Measurements from ENCODE around the gene RGS4. TPM values are rescaled to one million over a fixed set of nuclear protein-coding genes. Genes with fewer than 3 reads are reported as not detected.

Gene RGS4
- total RNA-seq, 1 experiment from 2014 or later, result 0.23 TPM

- Mint-ChIP-seq H3K27ac (ENCODE audit: unreplicated experiment) (no peak overlapping the region), H3K4me3 (ENCODE audit: unreplicated experiment) (no peak overlapping the region), H3K36me3 (ENCODE audit: insufficient read depth, unreplicated experiment) (no peaks in the 10 kb centered on the region), H3K4me1 (ENCODE audit: low read depth, unreplicated experiment) (no peaks in the 10 kb centered on the region), H3K27me3 (ENCODE audit: insufficient read depth, unreplicated experiment) (peaks cover 14% of the 10 kb centered on the region), H3K9me3 (ENCODE audit: unreplicated experiment) (peaks cover 12% of the 10 kb centered on the region)
- Histone ChIP-seq H3K4me3 (ENCODE audit: low read depth, low read length) (no peak overlapping the region), H3K9me3 (no peaks in the 10 kb centered on the region), H3K27me3 (replicated peaks; ENCODE audit: control insufficient read depth, insufficient read depth, low read length) (no peaks in the 10 kb centered on the region), H3K36me3 (ENCODE audit: control insufficient read depth, insufficient read depth, low read length) (no peaks in the 10 kb centered on the region), H3K4me1 (no peaks in the 10 kb centered on the region)
- no TSS peak for BruUV-seq (replicated peaks)
- intact Hi-C loops (cut with micrococcal nuclease; ENCODE audit: unreplicated experiment), result no loop called here
- no peak for DNase-seq
- ChIA-PET POLR2A (no interaction called here), CTCF (no interaction called here)
- no peak for TF ChIP-seq CTCF (IDR thresholded peaks at IDR 0.05; ENCODE audit: insufficient read depth in 1 of 2, low read depth in 1 of 2, low read length in 1 of 2, severe bottlenecking in 1 of 2, unreplicated experiment in 1 of 2)
These were observed 38.5 kb downstream of the RGS4 start for GRCh38 chr1:163107655-163108054.

DNA sequence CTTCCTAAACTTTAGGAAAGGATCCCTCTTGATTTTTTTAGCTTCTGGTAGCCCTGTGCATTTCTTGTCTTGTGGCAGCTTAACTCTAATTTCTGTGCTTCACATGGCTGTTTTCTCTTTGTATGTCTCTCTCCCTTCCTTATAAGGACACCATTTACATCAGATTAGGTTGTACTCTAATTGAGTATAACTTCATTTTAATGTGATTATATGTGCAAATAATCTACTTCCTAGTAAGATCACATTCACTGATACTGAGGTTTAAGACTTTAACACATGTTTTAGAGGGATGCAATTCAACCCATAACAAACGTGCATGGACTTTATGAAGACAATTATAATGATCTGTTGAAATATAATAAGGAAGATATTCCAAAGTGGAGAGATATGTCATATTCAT, 46.7 kb downstream of the RGS4 start:
- Histone ChIP-seq H3K9me3 (no peaks in the 10 kb centered on the region), H3K27me3 (replicated peaks; ENCODE audit: control insufficient read depth, insufficient read depth, low read length) (no peaks in the 10 kb centered on the region), H3K36me3 (ENCODE audit: control insufficient read depth, insufficient read depth, low read length) (no peaks in the 10 kb centered on the region), H3K4me1 (no peaks in the 10 kb centered on the region), H3K4me3 (ENCODE audit: low read depth, low read length) (no peak overlapping the region)
- ChIA-PET POLR2A (no interaction called here), CTCF (no interaction called here)
- TF ChIP-seq CTCF (IDR thresholded peaks at IDR 0.05; ENCODE audit: insufficient read depth in 1 of 2, low read depth in 1 of 2, low read length in 1 of 2, severe bottlenecking in 1 of 2, unreplicated experiment in 1 of 2), result no peak
- intact Hi-C loops (cut with micrococcal nuclease; ENCODE audit: unreplicated experiment), result no loop called here
- DNase-seq, result no peak
- peaks cover 10% of the 10 kb centered on the region for H3K27me3 Mint-ChIP-seq (ENCODE audit: insufficient read depth, unreplicated experiment)
- H3K4me1 Mint-ChIP-seq (ENCODE audit: low read depth, unreplicated experiment), result no peaks in the 10 kb centered on the region
- H3K27ac Mint-ChIP-seq (ENCODE audit: unreplicated experiment), result no peak overlapping the region
- H3K4me3 Mint-ChIP-seq (ENCODE audit: unreplicated experiment), result no peak overlapping the region
- no peaks in the 10 kb centered on the region for H3K36me3 Mint-ChIP-seq (ENCODE audit: insufficient read depth, unreplicated experiment)
- H3K9me3 Mint-ChIP-seq (ENCODE audit: unreplicated experiment), result no peaks in the 10 kb centered on the region
- BruUV-seq (replicated peaks), result no TSS peak

DNA sequence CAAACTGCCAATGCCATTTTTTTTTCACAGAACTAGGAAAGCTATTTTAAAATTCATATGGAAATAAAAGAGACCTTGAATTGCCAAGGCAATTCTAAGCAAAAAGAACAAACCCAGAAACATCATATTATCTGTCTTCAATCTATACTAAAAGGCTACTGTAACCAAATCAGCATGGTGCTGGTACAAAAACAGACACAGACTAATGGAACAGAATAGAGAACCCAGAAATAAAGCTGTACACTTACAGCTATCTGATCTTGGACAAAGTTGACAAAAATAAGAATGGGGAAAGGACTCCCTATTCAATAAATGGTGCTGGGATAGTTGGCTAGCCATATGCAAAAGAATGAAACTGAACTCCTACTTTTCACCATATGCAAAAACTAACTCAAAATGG, 50.5 kb downstream of the RGS4 start:
- ChIA-PET POLR2A (no interaction called here), CTCF (no interaction called here)
- Mint-ChIP-seq H3K4me1 (ENCODE audit: low read depth, unreplicated experiment) (no peaks in the 10 kb centered on the region), H3K27ac (ENCODE audit: unreplicated experiment) (no peak overlapping the region), H3K27me3 (ENCODE audit: insufficient read depth, unreplicated experiment) (peaks cover 7% of the 10 kb centered on the region), H3K4me3 (ENCODE audit: unreplicated experiment) (no peak overlapping the region), H3K36me3 (ENCODE audit: insufficient read depth, unreplicated experiment) (no peaks in the 10 kb centered on the region), H3K9me3 (ENCODE audit: unreplicated experiment) (no peaks in the 10 kb centered on the region)
- Histone ChIP-seq H3K27me3 (replicated peaks; ENCODE audit: control insufficient read depth, insufficient read depth, low read length) (no peaks in the 10 kb centered on the region), H3K4me1 (no peaks in the 10 kb centered on the region), H3K9me3 (no peaks in the 10 kb centered on the region), H3K36me3 (ENCODE audit: control insufficient read depth, insufficient read depth, low read length) (no peaks in the 10 kb centered on the region), H3K4me3 (ENCODE audit: low read depth, low read length) (no peak overlapping the region)
- intact Hi-C loops (cut with micrococcal nuclease; ENCODE audit: unreplicated experiment), result no loop called here
- no peak for DNase-seq
- BruUV-seq (replicated peaks), result no TSS peak
- TF ChIP-seq CTCF (IDR thresholded peaks at IDR 0.05; ENCODE audit: insufficient read depth in 1 of 2, low read depth in 1 of 2, low read length in 1 of 2, severe bottlenecking in 1 of 2, unreplicated experiment in 1 of 2), result no peak
